Measurements from ENCODE around the gene PCDH9. TPM values are rescaled to one million over a fixed set of nuclear protein-coding genes. Genes with fewer than 3 reads are reported as not detected.

PCDH9 gene
- total and polyA plus RNA-seq, 2 of the 4 experiments (the other 2 are of a cell fraction): 2.2 to 10.2 TPM

DNA sequence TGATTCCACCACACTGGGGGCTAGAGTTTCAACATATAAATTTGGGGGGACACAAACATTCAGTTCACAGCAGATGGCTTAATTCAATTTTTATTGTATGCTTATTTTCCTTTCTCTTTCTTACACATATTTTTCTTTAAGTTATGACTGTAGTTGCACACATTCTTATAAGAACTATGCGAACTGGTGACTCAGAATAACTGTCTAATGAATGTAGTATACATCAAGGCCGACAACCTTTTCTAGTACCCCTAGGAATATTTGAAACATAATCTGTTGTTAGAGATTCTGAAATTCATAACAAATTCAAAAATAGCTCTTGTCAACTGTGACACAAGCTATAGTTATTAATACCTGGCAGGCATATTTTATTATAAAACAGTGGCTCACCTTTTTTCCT, 695.6 kb downstream of the PCDH9 start:
- Histone ChIP-seq H3K4me1 (ENCODE audit: control insufficient read depth, insufficient read depth, low read length) (peaks cover 8% of the 10 kb centered on the region; the same call in 1 of the 2 replicates), H2AFZ (replicated peaks; ENCODE audit: low read length, poor library complexity) (no peak overlapping the region), H3K4me3 (ENCODE audit: insufficient read depth, low read depth, low read length) (no peak overlapping the region), H3K36me3 (ENCODE audit: control insufficient read depth, insufficient read depth, low read length) (no peaks in the 10 kb centered on the region), H2BK20ac (ENCODE audit: low read depth, low read length) (peak overlapping the region; percentile 96; the same call in 1 of the 2 replicates), H3K9me1 (ENCODE audit: insufficient read depth, low read length) (no peaks in the 10 kb centered on the region), H3K14ac (replicated peaks; ENCODE audit: low read depth, low read length) (peak overlapping the region; percentile 91), H3K79me1 (ENCODE audit: low read depth in 1 of 2, low read length in 2 of 2) (no peaks in the 10 kb centered on the region), H4K5ac (ENCODE audit: low read depth, low read length) (peak overlapping the region; percentile 60; the same call in 1 of the 2 replicates), H4K8ac (ENCODE audit: low read depth in 2 of 2, low read length in 2 of 2) (peak overlapping the region in 1 of 2 experiments; percentile 68; a peak in 2 of 4 replicates), H3K56ac (ENCODE audit: extremely low read depth, insufficient read depth, low read length) (no peak overlapping the region), H3K23ac (ENCODE audit: low read depth, low read length) (peak overlapping the region; percentile 79; the same call in 1 of the 2 replicates), H2AK5ac (ENCODE audit: low read depth, low read length) (peak overlapping the region; percentile 37; the same call in 1 of the 2 replicates), H2BK15ac (ENCODE audit: low read depth, low read length) (no peak overlapping the region), H3K4me2 (ENCODE audit: low read depth, low read length) (peak overlapping the region; percentile 74; the same call in 1 of the 2 replicates), H2BK120ac (ENCODE audit: low read depth, low read length) (peak overlapping the region; percentile 85), H4K91ac (ENCODE audit: insufficient read depth, low read depth, low read length) (peak overlapping the region; percentile 43; the same call in 1 of the 2 replicates), H3K9me3 (ENCODE audit: control insufficient read depth, insufficient read depth, low read length) (peaks cover 2% of the 10 kb centered on the region; the same call in 1 of the 2 replicates), H3K27me3 (ENCODE audit: control insufficient read depth, insufficient read depth, low read length) (no peaks in the 10 kb centered on the region), H3K27ac (ENCODE audit: insufficient read depth, low read length) (peak overlapping the region; percentile 58; the same call in 1 of the 2 replicates), H2BK5ac (ENCODE audit: low read depth, low read length, poor library complexity, severe bottlenecking) (peak overlapping the region; percentile 86), H2AK9ac (replicated peaks; ENCODE audit: low read depth, low read length, poor library complexity) (no peak overlapping the region), H3K9ac (ENCODE audit: low read depth, low read length) (no peak overlapping the region), H4K20me1 (ENCODE audit: insufficient read depth, low read length) (no peaks in the 10 kb centered on the region), H3K18ac (ENCODE audit: low read depth, low read length) (peak overlapping the region; percentile 95; the same call in 1 of the 2 replicates), H3K4ac (ENCODE audit: low read depth, low read length) (peak overlapping the region; percentile 68; the same call in 1 of the 2 replicates)
- BruUV-seq (replicated peaks): no TSS peak
- POLR2A ChIA-PET (ENCODE audit: unreplicated experiment): no interaction called here
- TF ChIP-seq FOS (IDR thresholded peaks at IDR 0.05; ENCODE audit: low read depth, low read length): peak; percentile 46
- TF ChIP-seq CEBPB (IDR thresholded peaks at IDR 0.05; ENCODE audit: low read depth, low read length): no peak
- CTCF ChIA-PET: no interaction called here
- ATAC-seq (ENCODE audit: low read depth): peak; percentile 79
- dilution Hi-C loops (cut with HindIII; ENCODE audit: low sequenced_read_pairs, unreplicated experiment): no loop called here
- DNase-seq: peak; percentile 80
- intact Hi-C loops (cut with micrococcal nuclease): no loop called here
- no CpG with 5 or more reads among the region's 2 CpGs for WGBS, 2 experiments (ENCODE audit: extremely low coverage in 2 of 2, insufficient read length in 1 of 2)
- in situ Hi-C loops (cut with MboI; ENCODE audit: low sequenced_read_pairs): no loop called here

All from IMR-90 (cell line).